Sigmoid colon (tissue), 4 donors: ENCODE measurements around the gene TDRD9.

Experiments used
- EP300 ChIP-seq, 4 donors: sonication (generic); formaldehyde crosslinking; IDR thresholded peaks; one replicate each; pipeline ENCODE4 v1.6.1; 2017; ENCODE audit warnings: antibody characterized with exemption in 4 of 4
- POLR2A ChIP-seq, 2 donors: fragments of 450-650 bp; IDR thresholded peaks; one replicate each; pipeline ENCODE4 v1.6.1; 2016; ENCODE audit warnings: antibody characterized with exemption in 2 of 2, mild to moderate bottlenecking in 2 of 2, moderate library complexity in 2 of 2
- POLR2AphosphoS5 ChIP-seq, 4 donors: sonication (generic); formaldehyde crosslinking; IDR thresholded peaks; one replicate each; pipeline ENCODE4 v1.6.1; 2017; ENCODE audit warnings: antibody characterized with exemption in 4 of 4
- TF ChIP-seq, protein P1 (sequence below), 4 experiments: fragments of 450-650 bp in 3 of 4; fragments of 200-600 bp in 1 of 4; IDR thresholded peaks; one replicate each; pipeline ENCODE4 v1.5.1; 2016 to 2019; ENCODE audit warnings: antibody characterized with exemption in 4 of 4, mild to moderate bottlenecking in 3 of 4, moderate library complexity in 2 of 4

- TF ChIP-seq POLR2AphosphoS5 (IDR thresholded peaks at IDR 0.05): no peak
- TF ChIP-seq, protein P1, sequence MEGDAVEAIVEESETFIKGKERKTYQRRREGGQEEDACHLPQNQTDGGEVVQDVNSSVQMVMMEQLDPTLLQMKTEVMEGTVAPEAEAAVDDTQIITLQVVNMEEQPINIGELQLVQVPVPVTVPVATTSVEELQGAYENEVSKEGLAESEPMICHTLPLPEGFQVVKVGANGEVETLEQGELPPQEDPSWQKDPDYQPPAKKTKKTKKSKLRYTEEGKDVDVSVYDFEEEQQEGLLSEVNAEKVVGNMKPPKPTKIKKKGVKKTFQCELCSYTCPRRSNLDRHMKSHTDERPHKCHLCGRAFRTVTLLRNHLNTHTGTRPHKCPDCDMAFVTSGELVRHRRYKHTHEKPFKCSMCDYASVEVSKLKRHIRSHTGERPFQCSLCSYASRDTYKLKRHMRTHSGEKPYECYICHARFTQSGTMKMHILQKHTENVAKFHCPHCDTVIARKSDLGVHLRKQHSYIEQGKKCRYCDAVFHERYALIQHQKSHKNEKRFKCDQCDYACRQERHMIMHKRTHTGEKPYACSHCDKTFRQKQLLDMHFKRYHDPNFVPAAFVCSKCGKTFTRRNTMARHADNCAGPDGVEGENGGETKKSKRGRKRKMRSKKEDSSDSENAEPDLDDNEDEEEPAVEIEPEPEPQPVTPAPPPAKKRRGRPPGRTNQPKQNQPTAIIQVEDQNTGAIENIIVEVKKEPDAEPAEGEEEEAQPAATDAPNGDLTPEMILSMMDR (IDR thresholded peaks at IDR 0.05): no peak
- no peak for TF ChIP-seq POLR2A (IDR thresholded peaks at IDR 0.05)
- TF ChIP-seq EP300 (IDR thresholded peaks at IDR 0.05): no peak
These were observed 69.1 kb downstream of the TDRD9 start for GRCh38 chr14:103997391-103997790.
